ENCODE measurements around the gene ADCY6.
A peak's percentile ranks its signal among the peaks of the same experiment; 100 is the strongest.

ADCY6 gene

DNA sequence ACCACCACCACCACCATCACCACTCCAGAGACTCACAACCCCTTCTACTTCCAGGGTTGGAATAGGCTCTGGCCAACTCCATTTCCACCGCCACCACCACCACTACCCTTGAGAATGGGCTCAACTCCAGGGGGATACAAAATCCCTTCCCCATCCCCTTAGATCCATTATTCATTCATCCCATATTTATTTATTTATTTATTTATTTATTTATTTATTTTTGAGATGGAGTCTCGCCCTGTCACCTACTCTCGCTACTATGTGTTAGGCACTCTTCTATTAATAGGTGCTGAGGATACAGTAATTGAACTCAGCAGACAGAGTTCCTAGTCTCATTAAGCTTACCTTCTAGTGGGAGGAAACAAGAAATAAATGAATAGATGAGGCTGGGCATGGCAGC, 4.8 kb upstream of the ADCY6 start:
- H3K79me1 ChIP-seq (ENCODE audit: low read length) = peaks cover 16% of the 10 kb centered on the region
- H3K4ac ChIP-seq (ENCODE audit: low read depth, low read length) = no peak overlapping the region
- no peak overlapping the region for H3K14ac ChIP-seq (ENCODE audit: low read length)
- H2AFZ ChIP-seq (ENCODE audit: insufficient read depth, low read length, poor library complexity) = no peak overlapping the region
- H3K27me3 ChIP-seq (ENCODE audit: insufficient read depth, low read length) = no peaks in the 10 kb centered on the region
- no peak overlapping the region for H4K91ac ChIP-seq (ENCODE audit: low read depth, low read length)
- WGBS (ENCODE audit: extremely low coverage, insufficient coverage, insufficient read length) = no CpG with 5 or more reads among the region's 3 CpGs
- H3K23ac ChIP-seq (ENCODE audit: low read length) = no peak overlapping the region
- H3K36me3 ChIP-seq (ENCODE audit: control insufficient read depth in 1 of 2, insufficient read depth in 2 of 2, low read length in 2 of 2) = no peaks in the 10 kb centered on the region
- H3K27ac ChIP-seq (ENCODE audit: low read depth, low read length) = no peak overlapping the region
- no peak overlapping the region for H3K4me3 ChIP-seq (ENCODE audit: low read depth, low read length)
- H3K79me2 ChIP-seq (ENCODE audit: control insufficient read depth, insufficient read depth, low read length, poor library complexity) = peaks cover 3% of the 10 kb centered on the region
- H3K4me1 ChIP-seq (ENCODE audit: control insufficient read depth in 1 of 2, insufficient read depth in 2 of 2, low read length in 2 of 2) = peaks cover 7 to 16% of the 10 kb centered on the region in 2 experiments
- H2AK5ac ChIP-seq (ENCODE audit: low read length) = no peak overlapping the region
- no peak overlapping the region for H4K8ac ChIP-seq (ENCODE audit: low read depth, low read length)
- DNase-seq = no peak
- no peak overlapping the region for H3K4me2 ChIP-seq (ENCODE audit: low read length)
- no peak overlapping the region for H2BK5ac ChIP-seq (ENCODE audit: low read depth, low read length, poor library complexity)
- H2BK120ac ChIP-seq (ENCODE audit: insufficient read depth, low read length, poor library complexity) = no peak overlapping the region
- peak overlapping the region; percentile 54 for H2BK12ac ChIP-seq (ENCODE audit: low read length)
- H3K18ac ChIP-seq (ENCODE audit: low read length) = no peak overlapping the region
- H3K9me3 ChIP-seq (ENCODE audit: insufficient read depth, low read depth, low read length) = no peaks in the 10 kb centered on the region
- H4K12ac ChIP-seq (ENCODE audit: low read depth, low read length) = no peak overlapping the region
- no peak overlapping the region for H3K9ac ChIP-seq (ENCODE audit: low read length)

DNA sequence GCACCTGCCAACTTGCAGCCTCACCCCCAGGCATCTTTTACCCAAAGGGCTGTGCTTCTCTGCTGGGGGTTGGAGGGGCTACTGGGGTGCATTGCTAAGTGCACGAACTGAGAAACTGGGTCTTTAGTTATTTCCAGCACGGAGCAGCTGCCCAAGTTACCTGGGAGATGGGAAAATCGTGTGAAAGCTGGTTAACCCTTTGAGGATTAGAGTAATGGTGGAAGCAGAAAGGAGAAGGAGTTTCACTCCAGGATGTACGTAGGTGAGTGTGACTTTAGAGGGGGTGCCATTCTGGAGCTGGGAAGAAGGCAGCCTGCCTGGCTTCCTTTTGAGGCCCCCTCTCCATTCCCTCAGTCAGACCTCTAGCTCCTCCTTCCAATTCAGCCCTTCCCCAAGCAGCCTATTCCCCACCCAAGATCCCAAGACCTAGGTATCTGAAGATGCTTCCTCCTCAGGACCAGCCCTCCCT, 1.0 kb upstream of the ADCY6 start:
- Histone ChIP-seq H2AFZ (ENCODE audit: insufficient read depth, low read length, poor library complexity) (peak overlapping the region; percentile 23), H3K4ac (ENCODE audit: low read depth, low read length) (no peak overlapping the region), H3K9ac (ENCODE audit: low read length) (no peak overlapping the region), H2AK5ac (ENCODE audit: low read length) (peak overlapping the region; percentile 7), H3K9me3 (ENCODE audit: insufficient read depth, low read depth, low read length) (no peaks in the 10 kb centered on the region), H3K4me1 (ENCODE audit: control insufficient read depth in 1 of 2, insufficient read depth in 2 of 2, low read length in 2 of 2) (peaks cover 8 to 28% of the 10 kb centered on the region in 2 experiments), H3K27me3 (ENCODE audit: insufficient read depth, low read length) (no peaks in the 10 kb centered on the region), H3K4me3 (ENCODE audit: low read depth, low read length) (no peak overlapping the region), H3K79me1 (ENCODE audit: low read length) (peaks cover 15% of the 10 kb centered on the region), H4K91ac (ENCODE audit: low read depth, low read length) (peak overlapping the region; percentile 17), H3K36me3 (ENCODE audit: control insufficient read depth in 1 of 2, insufficient read depth in 2 of 2, low read length in 2 of 2) (no peaks in the 10 kb centered on the region), H3K79me2 (ENCODE audit: control insufficient read depth, insufficient read depth, low read length, poor library complexity) (peaks cover 12% of the 10 kb centered on the region), H4K8ac (ENCODE audit: low read depth, low read length) (peak overlapping the region; percentile 49), H4K12ac (ENCODE audit: low read depth, low read length) (no peak overlapping the region), H3K23ac (ENCODE audit: low read length) (no peak overlapping the region), H3K18ac (ENCODE audit: low read length) (no peak overlapping the region), H3K14ac (ENCODE audit: low read length) (no peak overlapping the region), H2BK12ac (ENCODE audit: low read length) (peak overlapping the region; percentile 56), H2BK5ac (ENCODE audit: low read depth, low read length, poor library complexity) (no peak overlapping the region), H3K27ac (ENCODE audit: low read depth, low read length) (no peak overlapping the region), H3K4me2 (ENCODE audit: low read length) (peak overlapping the region; percentile 79), H2BK120ac (ENCODE audit: insufficient read depth, low read length, poor library complexity) (no peak overlapping the region)
- no peak for DNase-seq
- no CpG with 5 or more reads among the region's 4 CpGs for WGBS (ENCODE audit: extremely low coverage, insufficient coverage, insufficient read length)

DNA sequence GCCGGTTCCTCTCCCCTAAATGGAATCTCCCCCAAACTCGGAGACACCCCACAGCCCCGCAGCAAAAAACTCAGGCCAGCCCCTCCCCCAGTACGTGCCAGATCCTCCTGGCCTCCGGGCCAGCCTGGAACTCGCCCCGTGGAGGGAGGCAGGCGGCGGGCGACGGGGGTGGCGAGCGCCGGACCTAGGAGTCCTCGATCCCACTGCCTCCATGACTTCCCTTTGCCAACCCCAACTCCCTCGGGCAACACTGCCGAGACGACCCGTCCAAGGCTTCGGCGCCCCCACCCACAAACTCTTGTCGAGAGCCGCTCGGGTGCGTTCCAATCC, 400 bp downstream of the ADCY6 start:
- Histone ChIP-seq H2BK5ac (ENCODE audit: low read depth, low read length, poor library complexity) (peak overlapping the region; percentile 77), H3K4me1 (ENCODE audit: control insufficient read depth in 1 of 2, insufficient read depth in 2 of 2, low read length in 2 of 2) (peaks cover 8 to 23% of the 10 kb centered on the region in 2 experiments), H3K27me3 (ENCODE audit: insufficient read depth, low read length) (no peaks in the 10 kb centered on the region), H3K9ac (ENCODE audit: low read length) (peak overlapping the region; percentile 50), H2AK5ac (ENCODE audit: low read length) (peak overlapping the region; percentile 80), H3K79me1 (ENCODE audit: low read length) (peaks cover 11% of the 10 kb centered on the region), H3K4me3 (ENCODE audit: low read depth, low read length) (peak overlapping the region; percentile 84), H3K23ac (ENCODE audit: low read length) (no peak overlapping the region), H2BK120ac (ENCODE audit: insufficient read depth, low read length, poor library complexity) (peak overlapping the region; percentile 61), H4K91ac (ENCODE audit: low read depth, low read length) (peak overlapping the region; percentile 59), H3K4ac (ENCODE audit: low read depth, low read length) (peak overlapping the region; percentile 80), H3K36me3 (ENCODE audit: control insufficient read depth in 1 of 2, insufficient read depth in 2 of 2, low read length in 2 of 2) (no peaks in the 10 kb centered on the region), H4K12ac (ENCODE audit: low read depth, low read length) (peak overlapping the region; percentile 39), H3K18ac (ENCODE audit: low read length) (peak overlapping the region; percentile 91), H3K79me2 (ENCODE audit: control insufficient read depth, insufficient read depth, low read length, poor library complexity) (peaks cover 12% of the 10 kb centered on the region), H3K4me2 (ENCODE audit: low read length) (peak overlapping the region; percentile 79), H3K9me3 (ENCODE audit: insufficient read depth, low read depth, low read length) (no peaks in the 10 kb centered on the region), H3K27ac (ENCODE audit: low read depth, low read length) (no peak overlapping the region), H2AFZ (ENCODE audit: insufficient read depth, low read length, poor library complexity) (peak overlapping the region; percentile 51), H3K14ac (ENCODE audit: low read length) (peak overlapping the region; percentile 85), H4K8ac (ENCODE audit: low read depth, low read length) (peak overlapping the region; percentile 77), H2BK12ac (ENCODE audit: low read length) (peak overlapping the region; percentile 16)
- DNase-seq = no peak
- no CpG with 5 or more reads among the region's 25 CpGs for WGBS (ENCODE audit: extremely low coverage, insufficient coverage, insufficient read length)

DNA sequence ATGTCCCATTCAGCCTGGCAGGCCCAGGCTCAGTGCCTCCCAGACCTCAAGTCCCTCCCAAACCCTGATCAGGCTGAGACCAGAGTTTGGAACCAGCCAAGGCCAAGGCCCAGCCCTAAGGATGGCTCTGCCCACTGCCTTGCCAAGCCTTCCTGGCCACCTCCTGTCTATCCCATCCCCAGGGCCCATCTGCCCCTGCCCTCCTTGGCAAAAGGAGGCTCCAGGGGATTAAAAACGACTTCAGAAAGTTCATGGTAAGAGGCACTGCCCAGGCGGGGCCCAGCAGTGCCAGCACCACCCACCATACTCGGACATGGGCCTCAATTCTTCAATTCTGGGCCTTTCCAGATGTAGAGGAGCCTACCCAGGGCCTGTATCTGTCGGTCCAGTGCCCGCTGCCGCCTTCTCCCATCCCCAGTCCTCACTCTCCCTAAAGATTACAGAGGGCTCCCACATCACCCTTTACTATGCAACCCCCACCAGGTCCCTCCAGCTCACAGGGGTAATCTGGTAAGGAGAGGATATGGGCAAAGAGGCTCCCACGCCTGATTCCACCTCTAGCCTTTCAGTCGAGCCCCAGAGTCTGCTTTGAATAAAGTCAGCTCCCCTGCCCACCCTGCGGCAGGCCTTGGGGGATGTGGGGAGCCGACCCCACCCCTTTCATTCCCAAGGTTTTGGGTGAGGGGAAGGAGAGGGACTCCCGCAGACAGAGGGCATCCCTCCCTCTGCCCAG, 932 bp downstream of the ADCY6 start:
- WGBS (ENCODE audit: extremely low coverage, insufficient coverage, insufficient read length) = no CpG with 5 or more reads among the region's 11 CpGs
- peak overlapping the region; percentile 39 for H4K12ac ChIP-seq (ENCODE audit: low read depth, low read length)
- H3K14ac ChIP-seq (ENCODE audit: low read length) = peak overlapping the region; percentile 85

More for the DNA sequence above, 932 bp downstream of the ADCY6 start:
- no peak overlapping the region for H3K23ac ChIP-seq (ENCODE audit: low read length)
- DNase-seq = no peak
- peak overlapping the region; percentile 50 for H3K9ac ChIP-seq (ENCODE audit: low read length)
- no peak overlapping the region for H3K27ac ChIP-seq (ENCODE audit: low read depth, low read length)
- H3K79me1 ChIP-seq (ENCODE audit: low read length) = peaks cover 10% of the 10 kb centered on the region
- no peak overlapping the region for H4K8ac ChIP-seq (ENCODE audit: low read depth, low read length)
- no peaks in the 10 kb centered on the region for H3K9me3 ChIP-seq (ENCODE audit: insufficient read depth, low read depth, low read length)
- H2AK5ac ChIP-seq (ENCODE audit: low read length) = no peak overlapping the region
- H3K4me3 ChIP-seq (ENCODE audit: low read depth, low read length) = peak overlapping the region; percentile 84
- peak overlapping the region; percentile 80 for H3K4ac ChIP-seq (ENCODE audit: low read depth, low read length)
- peak overlapping the region; percentile 59 for H4K91ac ChIP-seq (ENCODE audit: low read depth, low read length)
- peaks cover 3% of the 10 kb centered on the region in 2 experiments for H3K36me3 ChIP-seq (ENCODE audit: control insufficient read depth in 1 of 2, insufficient read depth in 2 of 2, low read length in 2 of 2)
- no peaks in the 10 kb centered on the region for H3K27me3 ChIP-seq (ENCODE audit: insufficient read depth, low read length)
- peak overlapping the region; percentile 61 for H2BK120ac ChIP-seq (ENCODE audit: insufficient read depth, low read length, poor library complexity)
- H2BK12ac ChIP-seq (ENCODE audit: low read length) = no peak overlapping the region
- peak overlapping the region; percentile 79 for H3K4me2 ChIP-seq (ENCODE audit: low read length)
- H2BK5ac ChIP-seq (ENCODE audit: low read depth, low read length, poor library complexity) = no peak overlapping the region
- peaks cover 12% of the 10 kb centered on the region for H3K79me2 ChIP-seq (ENCODE audit: control insufficient read depth, insufficient read depth, low read length, poor library complexity)
- peak overlapping the region; percentile 16 for H3K18ac ChIP-seq (ENCODE audit: low read length)
- no peak overlapping the region for H2AFZ ChIP-seq (ENCODE audit: insufficient read depth, low read length, poor library complexity)
- peaks cover 8 to 23% of the 10 kb centered on the region in 2 experiments for H3K4me1 ChIP-seq (ENCODE audit: control insufficient read depth in 1 of 2, insufficient read depth in 2 of 2, low read length in 2 of 2)
